NT2/D1 (cell line): ENCODE results near the gene C11orf42.

Source experiments
- SUZ12 ChIP-seq: IDR thresholded peaks from 2 replicates; pipeline ENCODE4 v1.6.1; 2011; ENCODE audit not compliant: insufficient read length, insufficient read depth; ENCODE audit errors: extremely low read depth
- YY1 ChIP-seq: IDR thresholded peaks from 2 replicates; pipeline ENCODE4 v1.6.1; 2011; ENCODE audit not compliant: insufficient read length, insufficient read depth
- ZNF274 ChIP-seq: IDR thresholded peaks from 2 replicates; pipeline ENCODE4 v1.6.1; 2011; ENCODE audit warnings: mild to moderate bottlenecking, low read depth, low read length

GRCh38 chr11:6223854-6224253 is 18.5 kb downstream of the C11orf42 start:
- TF ChIP-seq YY1 (no peak), ZNF274 (no peak), SUZ12 (no peak)
